ENCODE measurements around the gene LPP.

GRCh38 chr3:188321258-188321657 lies 167.3 kb downstream of the LPP start:
- TF ChIP-seq POLR2A (IDR thresholded peaks at IDR 0.05; ENCODE audit: low read length) (no peak), GATA1 (IDR thresholded peaks at IDR 0.05; ENCODE audit: low read depth, low read length) (no peak)
